Panc1 (cell line): Measurements from ENCODE around the gene ALDH4A1.

Source experiments
- CTCF ChIP-seq: fragments of 450-650 bp; IDR thresholded peaks from 2 replicates; pipeline ENCODE4 v1.5.1; 2017; ENCODE audit warnings: mild to moderate bottlenecking
- POLR2AphosphoS5 ChIP-seq: IDR thresholded peaks from 2 replicates; pipeline ENCODE4 v1.6.1; 2012; ENCODE audit warnings: mild to moderate bottlenecking, low read depth, low read length, moderate library complexity
- TF ChIP-seq, protein P1 (sequence below), 2 experiments: IDR thresholded peaks; 2 replicates each; pipeline ENCODE4 v1.6.1; 2011 to 2012; ENCODE audit warnings: low read depth in 2 of 2, control low read depth in 1 of 2, low read length in 1 of 2, mild to moderate bottlenecking in 1 of 2, moderate library complexity in 1 of 2; ENCODE audit not compliant: insufficient read depth in 1 of 2

DNA sequence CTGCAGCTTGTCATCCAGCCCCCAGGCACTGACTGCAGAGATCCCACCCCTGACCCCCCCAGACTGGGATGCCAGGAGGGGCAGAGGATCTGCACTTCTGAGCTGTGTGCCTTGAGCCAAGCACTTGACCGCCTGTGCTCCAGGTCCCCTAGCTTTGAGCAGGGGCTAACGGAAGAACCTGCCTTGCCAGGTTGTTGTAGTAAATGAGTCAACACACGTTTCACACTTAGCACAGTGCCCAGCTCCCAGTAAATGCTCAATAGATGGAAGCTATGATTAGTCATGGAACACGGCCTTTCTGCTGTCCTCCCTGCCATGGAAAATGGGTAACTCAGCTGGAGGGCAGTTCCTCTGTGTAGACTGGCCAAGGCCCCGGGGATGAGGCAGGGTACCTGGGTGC, 30.0 kb upstream of the ALDH4A1 start:
- TF ChIP-seq CTCF, result no peak
- TF ChIP-seq, protein P1, sequence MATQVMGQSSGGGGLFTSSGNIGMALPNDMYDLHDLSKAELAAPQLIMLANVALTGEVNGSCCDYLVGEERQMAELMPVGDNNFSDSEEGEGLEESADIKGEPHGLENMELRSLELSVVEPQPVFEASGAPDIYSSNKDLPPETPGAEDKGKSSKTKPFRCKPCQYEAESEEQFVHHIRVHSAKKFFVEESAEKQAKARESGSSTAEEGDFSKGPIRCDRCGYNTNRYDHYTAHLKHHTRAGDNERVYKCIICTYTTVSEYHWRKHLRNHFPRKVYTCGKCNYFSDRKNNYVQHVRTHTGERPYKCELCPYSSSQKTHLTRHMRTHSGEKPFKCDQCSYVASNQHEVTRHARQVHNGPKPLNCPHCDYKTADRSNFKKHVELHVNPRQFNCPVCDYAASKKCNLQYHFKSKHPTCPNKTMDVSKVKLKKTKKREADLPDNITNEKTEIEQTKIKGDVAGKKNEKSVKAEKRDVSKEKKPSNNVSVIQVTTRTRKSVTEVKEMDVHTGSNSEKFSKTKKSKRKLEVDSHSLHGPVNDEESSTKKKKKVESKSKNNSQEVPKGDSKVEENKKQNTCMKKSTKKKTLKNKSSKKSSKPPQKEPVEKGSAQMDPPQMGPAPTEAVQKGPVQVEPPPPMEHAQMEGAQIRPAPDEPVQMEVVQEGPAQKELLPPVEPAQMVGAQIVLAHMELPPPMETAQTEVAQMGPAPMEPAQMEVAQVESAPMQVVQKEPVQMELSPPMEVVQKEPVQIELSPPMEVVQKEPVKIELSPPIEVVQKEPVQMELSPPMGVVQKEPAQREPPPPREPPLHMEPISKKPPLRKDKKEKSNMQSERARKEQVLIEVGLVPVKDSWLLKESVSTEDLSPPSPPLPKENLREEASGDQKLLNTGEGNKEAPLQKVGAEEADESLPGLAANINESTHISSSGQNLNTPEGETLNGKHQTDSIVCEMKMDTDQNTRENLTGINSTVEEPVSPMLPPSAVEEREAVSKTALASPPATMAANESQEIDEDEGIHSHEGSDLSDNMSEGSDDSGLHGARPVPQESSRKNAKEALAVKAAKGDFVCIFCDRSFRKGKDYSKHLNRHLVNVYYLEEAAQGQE (IDR thresholded peaks at IDR 0.05; ENCODE audit: insufficient read depth in 1 of 2, low read depth in 2 of 2, low read length in 1 of 2), result no peak
- no peak for TF ChIP-seq POLR2AphosphoS5
